T-helper 9 cell (primary cell): ENCODE measurements around the gene SGCG.
"Not testable (repeated sequence)": the region's sequence is repeated elsewhere in the genome, so short reads cannot be mapped to it uniquely, and the experiment has no call there.

ENCODE experiments used
- DNase-seq: peaks from one replicate; pipeline ENCODE4 v3.0.0-alpha.2; 2020
- total RNA-seq, 2 donors: gene quantifications; one replicate each; lab custom pipeline; 2026; lab: John Stamatoyannopoulos, UW

The SGCG gene, protein sequence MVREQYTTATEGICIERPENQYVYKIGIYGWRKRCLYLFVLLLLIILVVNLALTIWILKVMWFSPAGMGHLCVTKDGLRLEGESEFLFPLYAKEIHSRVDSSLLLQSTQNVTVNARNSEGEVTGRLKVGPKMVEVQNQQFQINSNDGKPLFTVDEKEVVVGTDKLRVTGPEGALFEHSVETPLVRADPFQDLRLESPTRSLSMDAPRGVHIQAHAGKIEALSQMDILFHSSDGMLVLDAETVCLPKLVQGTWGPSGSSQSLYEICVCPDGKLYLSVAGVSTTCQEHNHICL
- total RNA-seq = 0 reads per million in 2 donors

DNA sequence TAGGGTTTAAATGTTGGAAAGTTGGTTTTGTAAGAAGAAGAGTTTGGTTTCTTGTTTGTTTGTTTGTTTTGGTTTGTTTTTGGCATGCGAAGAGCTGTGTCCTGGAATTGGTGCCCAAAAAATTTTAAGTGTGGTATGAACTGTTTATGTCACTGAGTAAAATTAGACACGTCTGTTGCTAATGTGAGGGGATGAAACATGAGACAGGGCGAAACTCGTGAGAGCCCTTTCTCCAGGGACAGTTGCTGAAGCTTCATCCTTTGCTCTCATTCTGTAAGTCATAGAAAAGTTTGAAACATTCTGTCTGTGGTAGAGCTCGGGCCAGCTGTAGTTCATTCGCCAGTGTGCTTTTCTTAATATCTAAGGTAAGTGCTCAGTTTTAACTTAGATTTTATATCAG is at the start of gene SGCG:
Gene SGCG, plus strand, starts transcription at position 269 of the 400 bp plus-strand sequence. CDS start 22,716 bp downstream, outside the sequence.
- no peak for DNase-seq

DNA sequence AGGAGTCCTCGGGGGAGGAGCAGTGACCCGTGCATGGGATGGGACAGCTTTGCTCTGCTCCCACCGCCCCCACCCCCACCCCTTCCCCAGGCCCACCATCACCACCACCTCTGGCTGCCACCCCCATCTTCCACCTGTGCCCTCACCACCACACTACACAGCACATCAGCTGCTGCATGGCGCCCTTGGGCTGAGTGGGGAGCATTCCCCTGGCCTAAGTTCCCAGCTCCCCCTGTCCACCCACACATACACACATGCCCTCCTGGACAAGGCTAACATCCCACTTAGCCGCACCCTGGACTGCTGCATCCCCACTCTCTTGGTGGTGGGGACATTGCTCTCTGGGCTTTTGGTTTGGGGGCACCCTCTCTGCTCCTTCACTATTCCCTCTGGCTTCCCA is 46.2 kb upstream of the SGCG start:
- DNase-seq = no peak

DNA sequence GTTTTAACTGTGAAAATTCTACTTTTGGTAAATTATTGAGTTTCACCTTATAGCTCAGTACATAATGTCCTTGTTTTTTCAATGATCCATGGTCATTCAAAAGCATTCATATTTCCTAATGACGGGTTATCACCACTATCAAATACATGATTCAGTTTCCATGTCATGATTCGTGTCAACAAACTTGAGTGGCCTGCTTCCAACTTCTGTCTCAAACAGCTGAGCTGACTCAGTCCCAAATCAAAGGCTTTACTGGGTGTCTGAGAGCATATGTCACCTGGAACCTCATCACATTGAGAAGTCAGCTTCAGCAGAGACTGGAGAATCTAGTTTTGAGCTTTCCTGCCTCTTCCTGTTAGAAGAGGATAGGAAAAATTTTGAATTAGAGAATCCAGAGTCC is 40.3 kb upstream of the SGCG start:
- DNase-seq = no peak

DNA sequence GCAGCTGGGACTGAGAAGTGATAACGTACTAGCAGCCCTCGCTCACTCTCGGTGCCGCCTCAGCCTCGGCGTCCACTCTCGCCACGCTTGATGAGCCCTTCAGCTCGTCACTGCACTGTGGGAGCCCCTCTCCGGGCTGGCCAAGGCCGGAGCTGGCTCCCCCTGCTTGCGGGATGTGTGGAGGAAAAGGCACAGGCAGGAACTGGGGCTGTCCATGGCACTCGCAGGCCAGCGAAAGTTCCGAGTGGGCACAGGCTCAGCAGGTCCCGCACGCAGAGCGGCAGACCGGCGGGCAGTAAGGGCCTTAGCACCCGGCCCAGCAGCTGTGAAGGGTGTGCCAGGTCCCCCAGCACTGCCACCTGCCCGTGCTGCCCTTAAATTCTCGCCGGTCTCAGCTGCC is 38.8 kb upstream of the SGCG start:
- no peak for DNase-seq

DNA sequence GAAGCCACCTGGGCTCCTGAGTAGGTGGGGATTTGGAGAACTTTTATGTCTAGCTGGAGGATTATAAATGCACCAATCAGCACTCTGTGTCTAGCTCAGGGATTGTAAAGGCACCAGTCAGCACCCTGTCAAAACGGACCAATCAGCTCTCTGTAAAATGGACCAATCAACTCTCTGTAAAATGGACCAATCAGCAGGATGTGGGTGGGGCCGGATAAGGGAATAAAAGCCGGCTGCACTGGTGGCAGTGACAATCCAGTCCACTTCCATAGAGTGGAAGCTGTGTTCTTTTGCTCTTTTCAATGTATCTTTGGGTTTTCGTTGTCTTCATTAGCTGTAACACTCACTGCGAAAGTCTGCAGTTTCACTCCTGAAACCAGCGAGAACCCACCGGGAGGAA is 38.2 kb upstream of the SGCG start:
- DNase-seq = not testable (repeated sequence)

DNA sequence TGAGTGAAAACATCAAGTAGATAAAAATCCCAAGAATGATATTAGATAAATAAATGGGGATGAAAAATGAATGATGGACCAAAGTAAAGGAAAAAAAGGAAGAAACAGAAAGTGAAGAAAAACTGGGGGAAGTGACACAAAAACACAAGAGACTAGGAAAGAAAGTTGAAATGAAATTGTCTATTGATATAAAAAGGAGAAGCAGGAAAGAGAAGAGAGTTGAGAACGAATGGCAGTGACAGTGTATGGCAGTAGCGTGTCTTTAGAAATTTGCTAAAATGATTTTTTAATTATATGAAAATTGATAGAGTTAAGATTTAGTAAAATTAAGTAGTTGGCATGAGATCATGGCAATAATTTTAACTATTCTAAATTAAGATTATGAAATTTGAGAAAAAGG is 36.3 kb upstream of the SGCG start:
- no peak for DNase-seq

DNA sequence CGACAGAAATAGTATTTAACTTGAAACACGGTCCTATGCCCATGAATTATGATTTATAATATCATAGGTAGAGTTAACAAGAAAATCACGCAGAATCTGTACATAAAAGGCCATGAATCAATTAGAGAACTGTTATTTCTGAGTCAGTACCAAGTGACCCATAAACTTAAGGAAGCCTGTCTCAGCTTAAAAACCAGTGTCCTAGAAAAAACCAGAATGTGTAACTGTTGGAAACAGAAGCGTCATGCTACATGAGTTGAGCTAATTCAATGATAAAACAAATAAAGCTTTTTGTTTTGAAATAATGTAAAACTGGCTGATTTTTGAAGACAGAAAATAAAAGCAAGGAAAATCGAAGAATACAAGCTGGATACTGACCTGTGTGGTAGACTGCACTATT is 34.8 kb upstream of the SGCG start:
- no peak for DNase-seq

DNA sequence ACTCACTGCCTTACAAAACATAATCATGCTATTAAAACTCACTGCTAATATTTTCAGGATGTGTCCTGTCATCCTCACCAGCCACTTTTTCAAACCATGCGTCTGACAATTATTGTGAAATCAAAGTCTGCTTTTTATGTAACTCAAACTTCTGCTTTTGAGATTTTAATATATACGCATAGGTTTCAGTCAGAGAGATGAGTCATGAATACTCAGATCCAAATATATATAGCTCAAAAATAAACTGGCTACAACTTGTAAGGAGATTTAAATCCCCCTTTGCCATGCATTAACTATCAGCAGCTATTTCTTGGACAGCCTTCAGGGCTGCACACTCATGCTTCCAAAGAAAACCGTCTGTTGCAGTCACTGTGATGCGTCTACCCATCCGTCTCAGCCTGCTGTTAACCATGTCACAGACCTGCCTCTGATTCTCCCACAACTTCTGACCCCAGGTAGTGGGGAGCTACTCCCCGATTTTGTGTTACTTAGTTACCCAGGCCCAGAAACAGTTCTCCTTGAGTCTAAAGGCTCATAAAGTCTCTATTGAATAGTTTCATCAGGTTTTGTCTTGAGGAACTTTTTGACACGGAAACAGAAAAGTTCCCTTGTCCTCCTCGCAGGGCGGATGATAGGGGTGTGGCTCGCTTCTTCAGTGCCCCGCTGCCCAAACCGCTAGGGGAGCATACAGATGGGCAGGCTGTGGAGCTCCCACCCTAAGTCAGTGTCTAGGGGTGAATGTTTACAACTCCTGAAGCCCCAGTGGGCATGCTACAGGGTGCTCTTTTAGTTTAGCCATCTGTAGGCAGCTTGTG is 33.8 kb upstream of the SGCG start:
- no peak for DNase-seq

DNA sequence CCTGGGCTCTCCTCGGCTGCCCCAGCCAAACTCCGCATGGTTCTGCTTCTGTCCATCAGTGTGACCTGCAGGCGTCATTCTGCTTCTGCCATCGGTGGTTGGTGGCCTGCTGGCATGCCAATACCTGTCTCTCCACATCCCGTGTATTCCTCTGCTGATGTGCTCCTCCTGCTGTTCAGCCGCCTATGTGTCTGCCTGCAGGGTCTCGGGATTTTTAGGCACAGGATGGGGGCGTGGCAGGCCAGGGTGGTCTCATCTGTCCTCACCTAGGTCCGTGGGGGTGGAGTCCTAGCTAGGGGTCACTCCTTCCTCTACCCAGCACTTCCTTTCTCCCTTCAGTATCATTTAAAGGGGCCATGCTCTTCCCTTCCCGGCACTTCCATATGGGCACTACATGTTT is 33.0 kb upstream of the SGCG start:
- no peak for DNase-seq

DNA sequence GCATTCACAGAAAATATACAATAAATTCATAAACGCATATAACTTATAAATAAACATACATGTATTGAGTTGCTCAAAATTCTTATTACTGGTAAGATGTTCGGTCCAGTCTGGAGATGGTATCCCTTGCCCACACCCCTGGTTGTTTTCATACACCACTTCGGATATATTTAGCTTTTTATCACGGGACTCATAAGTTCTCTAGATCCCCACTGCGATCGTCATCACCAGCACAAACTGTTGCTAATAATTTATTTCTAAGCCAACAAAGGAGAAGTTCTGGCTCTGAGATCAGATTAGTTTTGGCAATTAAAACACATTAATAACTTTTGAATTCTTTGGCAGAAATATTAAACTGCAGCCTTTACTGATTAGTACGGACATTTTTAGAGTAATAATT is 23.0 kb upstream of the SGCG start:
- no peak for DNase-seq

DNA sequence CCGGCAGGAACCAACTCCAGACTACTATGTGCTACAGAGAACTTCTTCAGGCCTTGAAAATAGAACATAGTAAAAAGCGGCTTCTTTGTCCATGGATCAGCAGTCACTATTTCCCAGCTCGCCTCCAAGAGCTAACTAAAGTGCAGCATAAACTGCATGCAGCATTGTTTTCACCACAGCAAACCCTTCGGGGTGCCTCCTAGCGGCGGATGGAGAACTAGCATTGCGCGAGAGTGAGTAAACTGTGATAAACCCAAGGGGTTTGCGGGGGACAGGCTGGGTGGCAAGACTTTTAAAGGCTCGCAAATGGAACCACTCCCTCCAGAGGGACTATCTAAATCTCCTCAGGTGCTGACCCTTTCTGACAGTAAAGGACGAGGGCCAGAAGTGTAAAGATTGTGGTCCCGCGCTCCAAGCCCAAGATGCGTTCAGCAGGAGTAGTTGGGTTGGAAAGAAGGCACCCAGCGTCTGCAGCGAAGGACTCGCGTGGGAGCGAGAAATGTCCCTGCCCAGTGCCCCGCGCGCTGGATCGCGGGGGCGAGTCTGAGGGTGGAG is 21.5 kb upstream of the SGCG start:
- DNase-seq = no peak

DNA sequence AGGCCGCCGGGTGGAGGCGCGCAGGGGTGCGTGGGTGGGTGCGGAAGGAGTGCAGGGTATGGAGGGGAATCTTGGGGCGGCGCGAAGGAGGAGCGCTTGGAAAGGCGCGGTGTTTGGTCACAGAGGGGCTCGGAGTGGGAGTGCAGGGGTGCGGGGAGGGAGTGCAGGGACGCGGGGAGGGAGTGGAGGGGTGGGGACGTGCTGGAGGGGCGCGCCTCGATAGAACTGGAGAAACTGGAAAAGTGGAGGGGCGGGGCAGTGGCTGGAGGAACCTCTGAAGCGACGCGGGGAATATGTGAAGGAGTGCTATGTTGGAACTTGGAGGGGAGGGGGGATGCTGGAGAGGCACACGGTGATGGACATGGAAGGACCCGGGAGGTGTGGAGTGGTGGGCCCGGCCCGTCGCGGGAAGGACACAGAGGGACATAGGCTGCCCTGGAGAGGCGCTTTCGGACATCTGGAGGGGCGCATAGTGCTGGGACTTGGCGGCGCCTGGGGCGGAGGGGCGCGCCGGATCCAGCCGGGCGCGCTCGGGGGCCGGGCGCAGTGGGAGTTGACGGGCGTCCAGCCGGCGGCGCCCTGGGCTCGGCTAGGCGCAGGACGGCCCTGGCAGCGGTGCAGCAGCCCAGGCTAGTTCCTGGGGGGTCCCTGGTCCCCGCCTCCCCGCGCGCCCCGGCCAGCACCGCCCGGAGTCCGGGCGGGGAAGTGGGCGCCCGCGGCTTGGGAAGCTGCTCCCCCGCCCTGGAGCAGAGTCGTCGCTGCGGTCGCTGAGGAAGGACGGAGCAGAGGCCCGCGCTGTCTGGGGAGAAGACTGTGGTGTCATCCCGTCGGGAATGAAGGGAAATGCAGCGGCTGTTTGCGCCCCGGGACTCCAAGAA is 20.8 kb upstream of the SGCG start:
- no peak for DNase-seq

DNA sequence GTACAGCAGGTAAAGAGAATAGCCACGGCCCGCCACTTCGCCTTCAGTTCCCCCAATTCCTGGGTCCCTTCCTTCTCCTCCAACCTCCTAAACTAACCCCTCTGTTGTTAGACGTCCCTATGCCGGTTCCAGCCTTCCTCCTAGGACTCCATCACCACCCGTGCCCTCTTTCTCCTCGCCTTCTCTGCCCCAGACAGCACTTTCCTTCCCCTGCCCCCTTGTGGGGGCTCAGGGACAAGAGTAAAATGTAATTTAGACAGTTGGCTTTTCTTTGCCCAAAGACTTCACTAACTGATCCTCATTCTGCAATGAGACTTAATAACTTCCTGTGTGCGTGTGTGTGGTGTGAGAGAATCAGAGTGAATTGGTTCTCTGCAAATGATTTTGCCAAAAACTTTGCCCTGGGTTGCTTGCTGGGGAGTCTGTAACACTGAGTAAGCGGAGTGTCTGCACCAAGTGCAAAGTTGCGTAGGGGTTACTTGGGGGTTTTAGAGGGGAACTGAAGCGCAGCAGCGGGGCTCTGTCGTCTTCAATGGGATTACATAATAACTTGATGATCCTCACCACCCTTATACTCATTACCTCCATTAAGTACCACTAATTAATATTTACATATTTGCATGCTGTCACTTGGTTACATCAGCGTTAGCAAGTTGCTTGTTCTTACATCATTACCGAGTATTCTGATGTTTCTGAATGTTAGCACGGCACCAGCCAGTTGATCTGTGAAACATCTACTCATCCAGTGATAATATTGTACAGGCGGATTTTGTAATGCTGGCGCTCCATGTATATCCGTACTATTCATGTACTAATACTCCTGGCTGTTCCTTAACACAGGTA is 19.9 kb upstream of the SGCG start:
- DNase-seq = no peak

DNA sequence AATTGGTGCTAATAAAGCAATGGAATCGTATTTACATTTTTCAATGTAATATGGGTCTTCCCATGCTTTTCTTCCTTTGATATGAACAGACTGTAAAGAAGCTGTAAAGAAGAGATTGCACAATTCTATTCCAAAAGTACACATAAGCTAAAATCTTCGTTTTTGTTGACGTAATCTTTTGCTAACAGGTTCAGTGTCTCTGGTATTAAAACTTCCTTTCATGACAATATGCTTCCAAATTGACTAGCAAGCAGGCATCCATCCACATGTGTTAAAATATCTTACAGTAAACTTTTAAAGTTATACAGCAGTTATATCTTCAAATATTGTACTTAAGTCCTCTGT is 19.3 kb upstream of the SGCG start:
- no peak for DNase-seq

DNA sequence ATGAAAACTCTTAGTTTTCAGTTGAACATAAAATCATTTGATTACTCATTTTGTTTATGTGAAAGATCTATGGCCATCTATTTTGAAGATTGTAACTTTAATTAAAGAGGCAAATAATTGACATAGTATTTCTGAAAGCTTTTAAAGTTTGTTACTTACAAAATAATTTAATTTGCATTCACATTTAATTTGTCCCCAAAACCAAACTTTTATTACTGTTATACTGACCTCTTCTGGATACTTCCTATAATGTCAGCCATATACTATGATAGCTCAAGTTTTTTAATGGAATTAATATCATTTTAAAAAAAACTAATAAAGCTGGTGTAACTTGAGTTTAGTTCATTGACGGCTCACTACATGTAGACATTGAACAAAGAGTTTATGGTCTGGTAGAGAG is 4.9 kb upstream of the SGCG start:
- DNase-seq = no peak

DNA sequence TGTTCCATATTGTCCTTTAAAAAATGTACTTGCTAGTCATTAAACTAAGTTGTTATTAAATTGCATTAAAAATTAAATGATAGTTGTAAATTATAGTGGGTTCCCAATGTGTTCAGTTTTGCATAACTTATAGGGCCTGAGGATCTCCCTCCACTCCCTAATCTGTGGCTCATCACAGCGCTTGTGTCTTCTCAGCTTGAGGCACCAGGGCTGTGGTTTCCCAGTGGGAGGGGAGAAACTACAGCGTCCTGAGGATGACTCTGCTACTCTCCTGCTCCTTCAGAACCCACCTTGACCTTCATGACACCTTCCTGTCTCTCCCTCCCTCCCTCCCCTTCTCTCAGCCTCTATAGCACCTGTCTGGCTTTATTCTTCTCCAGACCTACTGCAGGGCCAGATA is 1.4 kb downstream of the SGCG start:
- DNase-seq = no peak

DNA sequence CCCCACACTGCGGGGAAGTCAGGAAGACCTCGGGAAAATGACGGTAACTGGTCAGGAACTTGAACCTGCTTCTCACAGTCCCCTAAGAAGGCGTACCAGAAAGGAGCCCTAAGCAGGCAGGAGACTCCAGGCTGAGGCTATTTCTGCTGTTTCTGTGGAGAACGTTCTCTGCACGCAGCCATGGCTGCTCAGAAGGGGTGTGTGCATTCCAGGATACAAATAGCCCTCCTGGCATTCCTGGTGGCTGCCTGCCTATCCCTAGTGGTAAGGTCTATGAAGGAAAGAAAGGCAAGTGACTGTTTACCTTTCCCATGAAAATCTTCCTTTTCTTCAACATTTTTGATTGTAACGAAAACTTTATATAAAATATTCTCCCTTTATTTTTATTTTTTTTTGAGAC is 2.5 kb downstream of the SGCG start:
- no peak for DNase-seq

DNA sequence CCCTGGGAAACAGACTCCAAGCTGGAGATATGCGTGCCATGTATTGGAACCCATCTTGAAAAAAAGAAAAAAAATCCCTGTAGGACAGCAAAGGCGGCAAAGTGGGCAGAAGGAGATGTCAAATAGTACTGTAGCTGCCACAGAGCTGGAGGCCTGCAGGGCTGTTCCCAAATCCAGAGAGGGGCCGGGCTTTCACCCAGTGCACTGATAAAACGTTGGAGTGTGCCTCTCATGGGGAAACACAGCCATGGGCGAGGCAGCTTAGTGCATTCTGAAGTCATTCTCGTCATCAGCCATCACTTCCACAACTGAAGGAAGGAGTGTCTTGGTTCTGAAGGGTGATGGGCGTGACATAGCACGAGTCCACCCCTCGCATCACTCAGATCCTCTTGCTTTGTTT is 4.8 kb downstream of the SGCG start:
- no peak for DNase-seq

DNA sequence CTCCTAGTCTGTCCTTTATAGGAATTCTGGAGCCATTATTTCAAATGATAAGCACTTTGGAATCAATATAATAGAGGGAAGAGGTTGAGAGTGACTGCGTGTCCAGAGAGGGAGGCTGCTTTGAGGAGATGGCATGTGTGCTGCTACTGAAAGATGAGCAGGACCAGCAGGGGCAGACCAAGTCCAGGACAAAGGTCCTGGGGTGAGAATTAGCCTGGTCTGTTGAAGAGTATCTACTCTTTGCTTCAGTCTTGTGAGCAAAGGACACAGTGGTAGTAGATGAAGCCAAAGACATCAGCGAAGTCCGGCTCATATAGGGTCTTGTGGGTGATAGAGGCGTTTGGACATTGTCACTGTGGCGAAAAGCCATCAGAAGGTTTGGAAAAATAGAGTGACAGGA is 21.1 kb downstream of the SGCG start:
- no peak for DNase-seq

DNA sequence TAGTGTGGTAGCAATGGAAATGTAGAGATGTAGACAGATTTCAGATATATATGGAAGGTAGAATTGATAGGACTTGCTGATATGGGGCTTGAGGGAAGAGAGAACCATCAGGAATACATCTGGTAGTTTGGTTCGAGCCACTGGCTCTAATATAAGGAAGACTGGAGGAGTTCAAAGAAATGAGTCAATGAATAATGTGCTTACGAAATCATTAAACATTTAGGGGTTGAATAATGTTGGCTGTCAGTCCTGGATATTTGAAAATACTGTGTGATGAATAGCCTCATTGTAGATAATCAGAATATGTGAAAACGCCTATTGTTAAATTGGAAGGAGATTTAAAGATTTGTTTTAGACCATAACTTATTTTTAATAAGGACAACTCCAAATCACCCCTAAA is 21.6 kb downstream of the SGCG start:
- no peak for DNase-seq

DNA sequence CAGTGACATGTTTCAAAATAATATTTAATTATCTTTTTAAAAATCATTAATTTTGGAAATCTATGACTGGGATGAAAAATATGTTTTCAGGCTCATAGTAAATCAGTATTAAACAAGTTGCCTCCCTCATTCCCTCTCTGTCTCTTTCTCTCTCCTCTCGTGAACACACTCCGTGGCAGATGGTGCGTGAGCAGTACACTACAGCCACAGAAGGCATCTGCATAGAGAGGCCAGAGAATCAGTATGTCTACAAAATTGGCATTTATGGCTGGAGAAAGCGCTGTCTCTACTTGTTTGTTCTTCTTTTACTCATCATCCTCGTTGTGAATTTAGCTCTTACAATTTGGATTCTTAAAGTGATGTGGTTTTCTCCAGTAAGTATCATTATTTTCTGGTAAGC is 22.7 kb downstream of the SGCG start:
- no peak for DNase-seq

DNA sequence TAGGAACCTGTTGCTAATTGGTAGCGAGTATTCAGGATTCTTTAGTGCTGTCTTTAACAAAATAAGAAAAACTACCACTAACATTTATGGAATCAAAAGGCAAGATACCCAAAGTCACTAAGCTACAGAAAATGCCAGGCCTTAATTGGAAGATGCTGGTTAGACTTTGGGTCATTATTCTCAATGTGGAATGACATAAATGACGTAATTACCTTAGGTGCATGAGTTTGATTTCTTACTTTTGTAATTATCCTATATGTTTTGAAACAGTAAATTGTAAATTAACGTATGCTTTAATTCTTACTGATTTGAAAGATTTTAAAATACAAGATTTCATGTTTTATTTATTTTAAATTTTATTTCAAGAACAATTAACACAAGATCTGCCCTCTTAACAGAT is 25.0 kb downstream of the SGCG start:
- no peak for DNase-seq
